HL-60 (cell line): ENCODE measurements around the gene HYAL2.

Experiments used
- CTCF ChIP-seq: IDR thresholded peaks from one replicate; pipeline ENCODE4 v1.5.1; 2011; ENCODE audit warnings: low read length, control low read depth, inconsistent platforms; ENCODE audit not compliant: insufficient read depth
- GABPA ChIP-seq: IDR thresholded peaks from 2 replicates; pipeline ENCODE4 v1.6.1; 2012; ENCODE audit warnings: low read depth

- TF ChIP-seq CTCF, result no peak
- TF ChIP-seq GABPA, result no peak
Measured at GRCh38 chr3:50325497-50326181, 3.1 kb upstream of the HYAL2 start.
